NCI-H1105 treated with DMSO at 0.1 percent for 48 hours (cell line): ENCODE data around the gene FCGBP.
"Not testable (repeated sequence)": the region's sequence is repeated elsewhere in the genome, so short reads cannot be mapped to it uniquely, and the experiment has no call there.

Experiments
- DNase-seq: peaks from one replicate; lab custom pipeline; 2025; lab: John Stamatoyannopoulos, UW

Gene FCGBP

GRCh38 chr19:39917561-39918182 is 16.8 kb downstream of the FCGBP start:
- no peak for DNase-seq

GRCh38 chr19:39916851-39917396 is 17.5 kb downstream of the FCGBP start:
- DNase-seq: no peak

GRCh38 chr19:39916236-39916635 is 18.2 kb downstream of the FCGBP start:
- DNase-seq: no peak

GRCh38 chr19:39915848-39916215 is 18.6 kb downstream of the FCGBP start:
- no peak for DNase-seq

- DNase-seq: no peak
Measured at GRCh38 chr19:39915101-39915847, 19.2 kb downstream of the FCGBP start.

- no peak for DNase-seq
Measured at GRCh38 chr19:39913682-39914333, 20.6 kb downstream of the FCGBP start.

GRCh38 chr19:39908803-39909202 is 25.6 kb downstream of the FCGBP start:
- DNase-seq: no peak

GRCh38 chr19:39906820-39907611 is 27.4 kb downstream of the FCGBP start:
- no peak for DNase-seq

- no peak for DNase-seq
Measured at GRCh38 chr19:39906283-39906682, 28.2 kb downstream of the FCGBP start.

- not testable (repeated sequence) for DNase-seq
Measured at GRCh38 chr19:39903486-39904091, 30.8 kb downstream of the FCGBP start.

- not testable (repeated sequence) for DNase-seq
Measured at GRCh38 chr19:39902326-39902725, 32.1 kb downstream of the FCGBP start.

- not testable (repeated sequence) for DNase-seq
Measured at GRCh38 chr19:39901681-39902080, 32.8 kb downstream of the FCGBP start.

GRCh38 chr19:39898858-39899257 is 35.6 kb downstream of the FCGBP start:
- DNase-seq: not testable (repeated sequence)

- peak; percentile 12 for DNase-seq
Measured at GRCh38 chr19:39897511-39898245, 36.8 kb downstream of the FCGBP start.

GRCh38 chr19:39895096-39895495 is 39.3 kb downstream of the FCGBP start:
- not testable (repeated sequence) for DNase-seq

- not testable (repeated sequence) for DNase-seq
Measured at GRCh38 chr19:39894236-39894606, 40.2 kb downstream of the FCGBP start.

- DNase-seq: peak; percentile 34
Measured at GRCh38 chr19:39893366-39894235, 40.8 kb downstream of the FCGBP start.

- not testable (repeated sequence) for DNase-seq
Measured at GRCh38 chr19:39892506-39892902, 41.9 kb downstream of the FCGBP start.

GRCh38 chr19:39891660-39892505 is 42.6 kb downstream of the FCGBP start:
- not testable (repeated sequence) for DNase-seq
